ENCODE results near the gene SEC14L2. TPM values are rescaled to one million over a fixed set of nuclear protein-coding genes. Genes with fewer than 3 reads are reported as not detected.
A peak's percentile ranks its signal among the peaks of the same experiment; 100 is the strongest.

Gene SEC14L2
- total and polyA plus RNA-seq, 12 donors, result 0.78 to 7.7 (median 4.2) TPM

DNA sequence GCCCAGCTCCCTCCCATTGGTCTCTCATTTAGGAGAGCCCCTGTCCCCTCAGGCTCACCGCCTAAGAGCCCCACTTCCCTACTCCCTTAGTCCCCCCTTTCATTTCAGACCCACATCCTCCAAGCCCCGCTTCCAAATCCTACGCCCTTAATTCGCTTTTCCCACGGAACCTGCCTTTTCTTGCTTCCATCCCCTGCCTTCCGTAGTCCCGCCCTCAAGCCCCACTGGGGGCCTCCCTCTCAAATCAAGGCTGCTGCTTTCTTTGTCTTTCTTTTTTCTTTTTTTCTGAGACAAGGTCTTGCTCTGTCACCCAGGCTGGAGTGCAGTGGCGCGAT, 39.6 kb upstream of the SEC14L2 start:
- TF ChIP-seq, protein P1, sequence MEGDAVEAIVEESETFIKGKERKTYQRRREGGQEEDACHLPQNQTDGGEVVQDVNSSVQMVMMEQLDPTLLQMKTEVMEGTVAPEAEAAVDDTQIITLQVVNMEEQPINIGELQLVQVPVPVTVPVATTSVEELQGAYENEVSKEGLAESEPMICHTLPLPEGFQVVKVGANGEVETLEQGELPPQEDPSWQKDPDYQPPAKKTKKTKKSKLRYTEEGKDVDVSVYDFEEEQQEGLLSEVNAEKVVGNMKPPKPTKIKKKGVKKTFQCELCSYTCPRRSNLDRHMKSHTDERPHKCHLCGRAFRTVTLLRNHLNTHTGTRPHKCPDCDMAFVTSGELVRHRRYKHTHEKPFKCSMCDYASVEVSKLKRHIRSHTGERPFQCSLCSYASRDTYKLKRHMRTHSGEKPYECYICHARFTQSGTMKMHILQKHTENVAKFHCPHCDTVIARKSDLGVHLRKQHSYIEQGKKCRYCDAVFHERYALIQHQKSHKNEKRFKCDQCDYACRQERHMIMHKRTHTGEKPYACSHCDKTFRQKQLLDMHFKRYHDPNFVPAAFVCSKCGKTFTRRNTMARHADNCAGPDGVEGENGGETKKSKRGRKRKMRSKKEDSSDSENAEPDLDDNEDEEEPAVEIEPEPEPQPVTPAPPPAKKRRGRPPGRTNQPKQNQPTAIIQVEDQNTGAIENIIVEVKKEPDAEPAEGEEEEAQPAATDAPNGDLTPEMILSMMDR (IDR thresholded peaks at IDR 0.05), result no peak
- TF ChIP-seq POLR2A (IDR thresholded peaks at IDR 0.05), result no peak
- Histone ChIP-seq H3K27ac (peak overlapping the region in 3 of 5 donors; percentile 98 to 99 (median 99)), H3K4me1 (replicated peaks in 1 of 2) (peaks cover 24 to 35% of the 10 kb centered on the region in 2 donors)

GRCh38 chr22:30357650-30358215, 39.1 kb upstream of the SEC14L2 start:
- TF ChIP-seq, protein P1 (IDR thresholded peaks at IDR 0.05), result no peak
- no peak for TF ChIP-seq POLR2A (IDR thresholded peaks at IDR 0.05)
- H3K27ac ChIP-seq, result no peak overlapping the region
- H3K9me3 ChIP-seq (replicated peaks in 1 of 3), result no peaks in the 10 kb centered on the region
- DNase-seq, result no peak
- H3K27me3 ChIP-seq, result no peaks in the 10 kb centered on the region
- intact Hi-C loops (cut with DNase I), result no loop called here
- H3K4me1 ChIP-seq (replicated peaks in 1 of 2), result peaks cover 24 to 35% of the 10 kb centered on the region in 2 donors
- peaks cover 0 to 4% of the 10 kb centered on the region in 2 donors for H3K36me3 ChIP-seq (replicated peaks in 1 of 2)
- WGBS, 4 donors, result 57 to 63% (median 60%) methylated on average over 22 of the region's 22 CpGs
- peak overlapping the region in 1 of 4 donors; percentile 98 for H3K4me3 ChIP-seq

More for the DNA sequence above, 39.6 kb upstream of the SEC14L2 start:
- H3K27me3 ChIP-seq, result no peaks in the 10 kb centered on the region
- peaks cover 0 to 9% of the 10 kb centered on the region in 2 donors for H3K36me3 ChIP-seq (replicated peaks in 1 of 2)
- H3K9me3 ChIP-seq (replicated peaks in 1 of 3), result no peaks in the 10 kb centered on the region
- intact Hi-C loops (cut with DNase I), result no loop called here
- WGBS, 4 donors, result 2 to 5% (median 3%) methylated on average over 9 of the region's 9 CpGs
- H3K4me3 ChIP-seq, result peak overlapping the region; percentile 18 to 98 (median 58)
- DNase-seq, result no peak

DNA sequence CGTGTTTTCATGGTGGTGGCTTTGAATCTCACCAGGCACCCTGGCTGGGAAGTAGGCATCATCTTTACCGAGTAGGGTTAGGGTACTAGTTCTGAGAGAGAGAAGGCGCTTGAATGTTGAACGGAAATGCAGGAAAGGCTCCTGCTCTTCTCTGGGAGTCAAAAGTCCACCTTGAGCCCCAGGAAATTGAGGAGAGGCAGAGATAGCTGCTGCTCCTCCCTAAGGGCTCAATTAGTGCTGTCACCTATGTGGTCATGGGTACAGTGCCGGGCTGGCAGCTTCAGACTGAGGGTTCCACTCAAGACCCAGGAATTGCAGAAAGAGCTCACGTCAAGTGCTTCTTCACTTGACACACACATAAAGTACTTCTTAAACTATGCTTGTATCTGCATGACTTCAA, 38.3 kb upstream of the SEC14L2 start:
- Histone ChIP-seq H3K27me3 (no peaks in the 10 kb centered on the region), H3K27ac (no peak overlapping the region), H3K36me3 (replicated peaks in 1 of 2) (no peaks in the 10 kb centered on the region), H3K4me3 (no peak overlapping the region), H3K9me3 (replicated peaks in 1 of 3) (no peaks in the 10 kb centered on the region), H3K4me1 (replicated peaks in 1 of 2) (peaks cover 24 to 34% of the 10 kb centered on the region in 2 donors)
- no peak for DNase-seq
- no peak for TF ChIP-seq POLR2A (IDR thresholded peaks at IDR 0.05)
- TF ChIP-seq, protein P1 (IDR thresholded peaks at IDR 0.05), result no peak
- 88 to 94% (median 93%) methylated on average over 6 of the region's 6 CpGs for WGBS, 4 donors
- intact Hi-C loops (cut with DNase I), result no loop called here

DNA sequence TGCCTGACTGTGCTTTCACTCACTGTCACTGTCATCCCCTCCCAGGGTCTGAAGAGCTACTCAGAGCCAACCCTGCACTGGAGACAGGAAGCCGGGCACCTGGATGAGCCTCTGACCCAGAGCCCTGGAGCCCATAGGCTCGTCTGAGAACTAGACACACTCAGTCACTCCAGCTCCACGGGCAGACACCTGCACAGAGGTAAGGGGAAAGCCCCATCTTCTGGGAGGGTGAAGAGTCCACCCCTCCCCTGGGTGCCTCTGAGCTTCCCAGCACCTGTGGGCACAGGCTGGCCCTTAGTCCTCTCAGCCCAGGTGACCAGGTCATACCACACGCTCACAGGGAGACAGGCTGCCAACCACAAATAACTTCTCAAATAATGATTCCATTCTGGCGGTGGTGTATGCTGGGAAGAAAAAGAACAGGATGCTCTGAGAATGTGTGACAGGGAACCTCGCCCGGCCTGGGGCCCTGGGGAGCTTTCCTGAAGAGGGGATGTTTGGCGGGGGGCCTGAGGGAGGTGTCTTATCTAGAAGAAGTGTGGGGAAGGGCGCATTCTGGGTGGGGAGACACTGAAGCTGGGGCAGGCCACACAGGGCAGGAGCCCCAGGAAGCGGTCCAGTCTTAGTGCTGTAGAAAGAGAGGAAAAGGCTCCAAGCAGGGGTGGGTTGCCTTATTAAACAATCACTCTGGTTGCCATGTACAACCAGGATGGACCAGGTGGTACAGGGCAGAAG, 34.7 kb upstream of the SEC14L2 start:
- intact Hi-C loops (cut with DNase I), result no loop called here

More for the DNA sequence above, 34.7 kb upstream of the SEC14L2 start:
- Histone ChIP-seq H3K4me1 (replicated peaks in 1 of 2) (peaks cover 0 to 7% of the 10 kb centered on the region in 2 donors), H3K27me3 (no peaks in the 10 kb centered on the region), H3K27ac (no peak overlapping the region), H3K9me3 (replicated peaks in 1 of 3) (no peaks in the 10 kb centered on the region), H3K36me3 (replicated peaks in 1 of 2) (no peaks in the 10 kb centered on the region), H3K4me3 (no peak overlapping the region)
- 80 to 91% (median 87%) methylated on average over 7 to 10 of the region's 10 CpGs for WGBS, 4 donors
- TF ChIP-seq POLR2A (IDR thresholded peaks at IDR 0.05), result no peak
- TF ChIP-seq, protein P1 (IDR thresholded peaks at IDR 0.05), result no peak
- DNase-seq, result no peak

Data from adrenal gland (tissue), 12 donors.